H1 (cell line): Measurements from ENCODE around the gene PRPF18. TPM values are rescaled to one million over a fixed set of nuclear protein-coding genes. Genes with fewer than 3 reads are reported as not detected.

Experiments
- CTCF ChIA-PET: fragments of 300-600 bp; sonication (Branson Sonifier 250); formaldehyde crosslinking; loops from one replicate; lab custom pipeline; 2021; ENCODE audit not compliant: partially characterized antibody; lab: Charles Lee
- POLR2A ChIA-PET: fragments of 300-600 bp; sonication (Branson Sonifier 250); formaldehyde crosslinking; loops from one replicate; lab custom pipeline; 2021; ENCODE audit warnings: inconsistent platforms; ENCODE audit not compliant: partially characterized antibody; lab: Charles Lee
- DNase-seq, 2 experiments: peaks; one replicate each; pipeline versions ENCODE4 v3.0.0 to v3.0.0-alpha.2; 2010 to 2022; ENCODE audit warnings: low spot score in 2 of 2, low read depth in 1 of 2, mixed read lengths in 1 of 2
- FAIRE-seq: peaks from 2 replicates; lab custom pipeline; 2011; peaks lifted over from hg19 to GRCh38; lab: Jason Lieb, UNC
- H2AFZ ChIP-seq: 2 replicates; pipeline ENCODE4 v1.8.1; 2012; ENCODE audit warnings: low read length, inconsistent platforms
- H2AK5ac ChIP-seq: 2 replicates; pipeline ENCODE4 v1.6.1; 2013; ENCODE audit warnings: low read depth, low read length
- H2BK120ac ChIP-seq: replicated peaks from 2 replicates; pipeline ENCODE3; 2013; ENCODE audit warnings: low read depth, low read length, inconsistent platforms
- H2BK12ac ChIP-seq: 2 replicates; pipeline ENCODE4 v1.6.1; 2013; ENCODE audit warnings: low read depth, low read length
- H2BK15ac ChIP-seq: 2 replicates; pipeline ENCODE4 v1.6.1; 2013; ENCODE audit warnings: low read length
- H2BK20ac ChIP-seq: 2 replicates; pipeline ENCODE4 v1.6.1; 2013; ENCODE audit warnings: low read length
- H2BK5ac ChIP-seq: 2 replicates; pipeline ENCODE4 v1.6.1; 2013; ENCODE audit warnings: low read depth, low read length
- H3K14ac ChIP-seq: 2 replicates; pipeline ENCODE4 v1.6.1; 2013; ENCODE audit warnings: inconsistent platforms; ENCODE audit not compliant: insufficient read length
- H3K18ac ChIP-seq: 2 replicates; pipeline ENCODE4 v1.6.1; 2013; ENCODE audit warnings: low read length; ENCODE audit errors: extremely low read depth
- H3K23ac ChIP-seq: 2 replicates; pipeline ENCODE4 v1.6.1; 2013; ENCODE audit warnings: inconsistent platforms; ENCODE audit not compliant: insufficient read length
- H3K23me2 ChIP-seq: 2 replicates; pipeline ENCODE4 v1.6.1; 2013; ENCODE audit warnings: low read depth, low read length
- H3K27ac ChIP-seq: 2 replicates; pipeline ENCODE4 v1.6.1; 2011; ENCODE audit warnings: low read depth, low read length, inconsistent platforms
- H3K27me3 ChIP-seq, 4 experiments: replicated peaks in 1 of 4; 1 replicate in 1 of 4; 2 replicates in 3 of 4; pipeline versions ENCODE4 v1.6.1 to v1.8.1; 2011 to 2013; ENCODE audit warnings: low read length in 3 of 4, mild to moderate bottlenecking in 3 of 4, inconsistent platforms in 2 of 4, mixed read lengths in 2 of 4, moderate library complexity in 1 of 4; ENCODE audit not compliant: control insufficient read depth in 3 of 4, insufficient read depth in 3 of 4; ENCODE audit errors: extremely low read depth in 1 of 4
- H3K36me3 ChIP-seq, 4 experiments: 2 replicates each; pipeline versions ENCODE4 v1.6.1 to v1.8.1; 2011 to 2013; ENCODE audit warnings: mild to moderate bottlenecking in 4 of 4, low read length in 3 of 4, moderate library complexity in 2 of 4, control low read depth in 1 of 4, inconsistent platforms in 1 of 4; ENCODE audit not compliant: insufficient read depth in 4 of 4, control insufficient read depth in 2 of 4
- H3K4ac ChIP-seq: replicated peaks from 2 replicates; pipeline ENCODE3; 2013; ENCODE audit warnings: low read length, low read depth, mixed read lengths, inconsistent platforms; ENCODE audit not compliant: insufficient read length
- H3K4me1 ChIP-seq, 4 experiments: replicated peaks in 1 of 4; 1 replicate in 1 of 4; 2 replicates in 3 of 4; pipeline versions ENCODE4 v1.6.1 to v1.8.1; 2011 to 2013; ENCODE audit warnings: low read length in 3 of 4, inconsistent platforms in 2 of 4, mixed read lengths in 1 of 4; ENCODE audit not compliant: insufficient read depth in 4 of 4, control insufficient read depth in 3 of 4
- H3K4me2 ChIP-seq, 2 experiments: 2 replicates each; pipeline versions ENCODE4 v1.6.1 to v1.8.1; 2011 to 2013; ENCODE audit warnings: low read depth in 2 of 2, low read length in 2 of 2, control low read depth in 1 of 2, inconsistent platforms in 1 of 2, mild to moderate bottlenecking in 1 of 2; ENCODE audit not compliant: insufficient read depth in 1 of 2
- H3K4me3 ChIP-seq, 4 experiments: fragments of 200-600, 300-600 bp in 1 of 4; sonication (generic), shearing (Covaris generic), sonication (Bioruptor Twin) in 1 of 4; 2 replicates each; pipeline versions ENCODE4 v1.5.1 to v1.8.1; 2011 to 2016; ENCODE audit warnings: low read length in 4 of 4, low read depth in 3 of 4, control low read depth in 2 of 4, inconsistent platforms in 2 of 4, mild to moderate bottlenecking in 2 of 4, mixed read lengths in 1 of 4, moderate library complexity in 1 of 4; ENCODE audit not compliant: insufficient read depth in 2 of 4; ENCODE audit errors: extremely low read depth in 1 of 4
- H3K56ac ChIP-seq: replicated peaks from 2 replicates; pipeline ENCODE3; 2013; ENCODE audit warnings: low read depth, mild to moderate bottlenecking, mixed read lengths, low read length, inconsistent platforms; ENCODE audit not compliant: insufficient read length
- H3K79me1 ChIP-seq: 2 replicates; pipeline ENCODE4 v1.6.1; 2013; ENCODE audit warnings: low read depth, low read length, control low read depth
- H3K79me2 ChIP-seq, 2 experiments: 2 replicates each; pipeline versions ENCODE4 v1.6.1 to v1.8.1; 2012 to 2013; ENCODE audit warnings: low read length in 2 of 2, mild to moderate bottlenecking in 2 of 2, inconsistent platforms in 1 of 2; ENCODE audit not compliant: insufficient read depth in 2 of 2, control insufficient read depth in 1 of 2
- H3K9ac ChIP-seq, 4 experiments: replicated peaks in 1 of 4; 1 replicate in 1 of 4; 2 replicates in 3 of 4; pipeline versions ENCODE4 v1.6.1 to v1.8.1; 2011 to 2013; ENCODE audit warnings: low read depth in 3 of 4, low read length in 3 of 4, control low read depth in 2 of 4, mild to moderate bottlenecking in 2 of 4, moderate library complexity in 2 of 4, inconsistent platforms in 1 of 4; ENCODE audit errors: extremely low read depth in 1 of 4
- H3K9me3 ChIP-seq, 2 experiments: 2 replicates each; pipeline versions ENCODE4 v1.6.1 to v1.8.1; 2012 to 2013; ENCODE audit warnings: mild to moderate bottlenecking in 2 of 2, moderate library complexity in 2 of 2, control low read depth in 1 of 2, inconsistent platforms in 1 of 2, low read depth in 1 of 2, low read length in 1 of 2, mixed read lengths in 1 of 2; ENCODE audit not compliant: insufficient read depth in 2 of 2
- H4K20me1 ChIP-seq, 2 experiments: replicated peaks in 1 of 2; 2 replicates each; pipeline versions ENCODE3 to v1.8.1; 2011 to 2013; ENCODE audit warnings: inconsistent platforms in 2 of 2, low read length in 2 of 2, mild to moderate bottlenecking in 1 of 2; ENCODE audit not compliant: insufficient read depth in 2 of 2, control insufficient read depth in 1 of 2
- H4K5ac ChIP-seq: 2 replicates; pipeline ENCODE4 v1.6.1; 2013; ENCODE audit warnings: low read length, low read depth, mixed read lengths, inconsistent platforms; ENCODE audit not compliant: insufficient read length
- H4K8ac ChIP-seq: 2 replicates; pipeline ENCODE4 v1.8.0; 2013; ENCODE audit warnings: mild to moderate bottlenecking, moderate library complexity, low read length, inconsistent platforms; ENCODE audit not compliant: insufficient read depth; ENCODE audit errors: extremely low read depth
- H4K91ac ChIP-seq: replicated peaks from 2 replicates; pipeline ENCODE3; 2013; ENCODE audit warnings: low read length, mixed read lengths, inconsistent platforms; ENCODE audit not compliant: insufficient read length
- ATF3 ChIP-seq: IDR thresholded peaks from 2 replicates; pipeline ENCODE4 v1.6.1; 2011; ENCODE audit warnings: low read depth, mild to moderate bottlenecking, low read length; ENCODE audit not compliant: insufficient read depth
- BACH1 ChIP-seq: IDR thresholded peaks from 2 replicates; pipeline ENCODE4 v1.6.1; 2012; ENCODE audit warnings: low read length, improper control_type of control experiment
- CBX8 ChIP-seq: fragments of 300-800, 300-1000 bp; sonication (generic); IDR thresholded peaks from 2 replicates; pipeline ENCODE4 v1.7.1; 2016; ENCODE audit warnings: low read depth, low read length, borderline replicate concordance
- CREB1 ChIP-seq: IDR thresholded peaks from 2 replicates; pipeline ENCODE4 v1.6.1; 2012; ENCODE audit warnings: inconsistent platforms
- HDAC2 ChIP-seq, 2 experiments: fragments of 300-600 bp in 1 of 2; sonication (generic) in 1 of 2; IDR thresholded peaks; 2 replicates each; pipeline ENCODE4 v1.6.1; 2011 to 2012; ENCODE audit warnings: low read depth in 2 of 2, low read length in 2 of 2, mild to moderate bottlenecking in 2 of 2, moderate library complexity in 2 of 2, borderline replicate concordance in 1 of 2, inconsistent platforms in 1 of 2
- JUN ChIP-seq: IDR thresholded peaks from 2 replicates; pipeline ENCODE4 v1.6.1; 2011; ENCODE audit warnings: low read depth, mild to moderate bottlenecking, improper control_type of control experiment, low read length
- JUND ChIP-seq: IDR thresholded peaks from 2 replicates; pipeline ENCODE4 v1.6.1; 2011; ENCODE audit warnings: mild to moderate bottlenecking, improper control_type of control experiment, low read length
- KDM5A ChIP-seq: fragments of 200-600 bp; IDR thresholded peaks from 2 replicates; pipeline ENCODE4 v1.7.1; 2012; ENCODE audit warnings: mild to moderate bottlenecking, low read length, inconsistent platforms, mixed read lengths
- POLR2A ChIP-seq, 2 experiments: IDR thresholded peaks; 1 replicate in 1 of 2; 2 replicates in 1 of 2; pipeline ENCODE4 v1.6.1; 2011; ENCODE audit warnings: low read depth in 2 of 2, low read length in 2 of 2, mild to moderate bottlenecking in 2 of 2; ENCODE audit errors: control extremely low read depth in 1 of 2
- POLR2AphosphoS5 ChIP-seq: IDR thresholded peaks from 2 replicates; pipeline ENCODE4 v1.6.1; 2011; ENCODE audit warnings: low read depth, low read length
- RFX5 ChIP-seq: IDR thresholded peaks from 2 replicates; pipeline ENCODE4 v1.6.1; 2011; ENCODE audit warnings: low read depth, low read length, improper control_type of control experiment, borderline replicate concordance
- TAF7 ChIP-seq: optimal IDR thresholded peaks from 2 replicates; pipeline ENCODE3; 2011; ENCODE audit warnings: low read depth, mild to moderate bottlenecking, inconsistent platforms, low read length, moderate library complexity, borderline replicate concordance
- ZNF274 ChIP-seq: IDR thresholded peaks from 2 replicates; pipeline ENCODE4 v1.7.0; 2012; ENCODE audit warnings: low read length, borderline replicate concordance; ENCODE audit errors: extremely low read depth
- WGBS, 2 experiments: shearing (Covaris generic) in 1 of 2; methylation state at CpG; one replicate each; pipeline versions ENCODE4 v1.1.6 to v1.1.7; 2013 to 2015; ENCODE audit warnings: low lambda C conversion rate in 2 of 2, mixed read lengths in 2 of 2, inconsistent platforms in 1 of 2, low coverage in 1 of 2, missing lambda C conversion rate in 1 of 2; ENCODE audit not compliant: insufficient replicate concordance in 2 of 2, insufficient coverage in 1 of 2, insufficient read length in 1 of 2; ENCODE audit errors: extremely low coverage in 1 of 2, missing lambda C conversion rate in 1 of 2; 5-methylcytosine and 5-hydroxymethylcytosine counted together
- polyA plus RNA-seq, 7 experiments: library from polyadenylated mRNA; depleted of rRNA in 3 of 7; stranded (reverse) in 5 of 7; unstranded in 2 of 7; fragments of >200 nt in 5 of 7; fragments of 200-250 nt in 2 of 7; gene quantifications; 1 replicate in 5 of 7; 2 replicates in 1 of 7; 4 replicates in 1 of 7; pipeline versions ENCODE4 v1.2.1 to v1.2.3, GENCODE V29; 2011 to 2013; ENCODE audit warnings: missing spikeins in 2 of 7, mixed read lengths in 2 of 7
- total RNA-seq: library from RNA; stranded (reverse); fragmentation: NEBNext Ultra II Directional; extraction: Animal tissue kit (Norgen Biotek cat#: 25700); gene quantifications from 2 replicates; pipeline ENCODE4 v1.2.1, GENCODE V29; 2021

The PRPF18 gene
- total and polyA plus RNA-seq, 2 of the 8 experiments (the other 6 are each of a cell fraction or from before 2014, with no cell fraction given), result 3.8 to 12.6 TPM

DNA sequence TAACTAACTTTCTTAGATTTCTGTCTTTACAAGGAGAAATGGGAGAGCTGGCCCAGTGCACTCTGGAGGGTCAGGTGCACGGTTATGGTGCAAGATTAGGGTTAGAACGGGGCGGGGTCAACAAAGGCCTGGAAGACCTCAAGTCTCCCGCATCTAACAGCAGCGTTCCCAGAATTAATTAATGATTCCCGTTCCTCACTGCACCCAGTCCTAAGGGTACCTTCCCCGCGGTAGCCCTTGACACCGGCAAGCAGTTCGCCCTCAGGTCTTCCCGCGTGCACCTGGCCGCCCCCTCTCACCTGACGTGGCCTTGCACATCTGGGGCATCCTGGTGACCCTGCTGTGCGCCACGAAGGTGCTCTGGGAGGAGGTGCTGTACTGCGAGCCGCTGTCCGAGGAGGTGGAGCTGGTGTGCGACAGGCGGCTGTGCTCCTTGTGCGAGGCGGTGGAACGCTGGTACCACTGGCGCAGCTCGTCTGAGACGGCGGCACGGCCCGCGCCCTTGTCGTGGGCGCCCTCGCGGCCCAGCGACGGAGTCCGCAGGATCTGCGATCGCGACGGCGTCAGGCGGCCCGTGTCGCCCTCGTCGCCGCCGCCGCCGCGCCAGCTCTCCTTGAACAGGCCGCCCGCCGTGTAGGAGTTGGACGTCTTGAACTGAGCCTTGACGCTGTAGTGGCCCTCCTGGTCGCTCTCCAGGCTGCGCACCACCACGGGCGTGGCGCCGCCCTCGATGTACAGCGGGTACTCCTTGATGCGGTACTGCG is 69.8 kb downstream of the PRPF18 start:
- Histone ChIP-seq H4K91ac (peak overlapping the region; percentile 12), H3K4ac (no peak overlapping the region), H3K4me3 (no peak overlapping the region), H2BK120ac (no peak overlapping the region), H4K8ac (peak overlapping the region; percentile 78; the same call in 1 of the 2 replicates), H3K23ac (no peak overlapping the region), H2BK12ac (no peak overlapping the region), H3K27ac (no peak overlapping the region), H4K20me1 (no peaks in the 10 kb centered on the region), H3K9me3 (no peaks in the 10 kb centered on the region), H3K18ac (no peak overlapping the region), H3K14ac (no peak overlapping the region), H3K56ac (no peak overlapping the region), H2BK15ac (no peak overlapping the region), H2AK5ac (no peak overlapping the region), H3K79me1 (no peaks in the 10 kb centered on the region), H2AFZ (no peak overlapping the region), H3K23me2 (no peaks in the 10 kb centered on the region), H4K5ac (no peak overlapping the region), H3K27me3 (no peaks in the 10 kb centered on the region), H3K9ac (no peak overlapping the region), H2BK20ac (no peak overlapping the region), H2BK5ac (no peak overlapping the region), H3K4me1 (no peaks in the 10 kb centered on the region; a peak in 1 of 7 replicates), H3K4me2 (no peak overlapping the region), H3K36me3 (peaks cover 6 to 38% (median 15%) of the 10 kb centered on the region in 4 experiments; a peak in 6 of 8 replicates), H3K79me2 (no peaks in the 10 kb centered on the region)
- DNase-seq (no peak), FAIRE-seq (no peak)
- TF ChIP-seq ATF3 (no peak), RFX5 (no peak), BACH1 (no peak), JUND (no peak), KDM5A (no peak), POLR2A (IDR thresholded peaks at IDR 0.05; ENCODE audit: control extremely low read depth in 1 of 2, low read depth in 2 of 2, low read length in 2 of 2) (no peak), TAF7 (no peak), POLR2AphosphoS5 (no peak), HDAC2 (IDR thresholded peaks at IDR 0.05; ENCODE audit: borderline replicate concordance in 1 of 2, low read depth in 2 of 2, low read length in 2 of 2) (no peak), ZNF274 (no peak), CREB1 (no peak), JUN (no peak), CBX8 (no peak)
- ChIA-PET POLR2A (interaction anchor here (1.0 to 1.1 kb wide), 3 partner anchors 10 to 16 kb away, joined by 3 to 4 read pairs (median 3); no protein-coding TSS in a partner anchor), CTCF (interaction anchor here (1.1 to 1.4 kb wide), 3 partner anchors 41 to 43 kb away, joined by 3 to 4 read pairs (median 3); no protein-coding TSS in a partner anchor)
- 93% methylated on average over 27 of the region's 68 CpGs; no CpG with 5 or more reads in 1 of the 2 experiments for WGBS, 2 experiments
